ENCODE results near the gene NCAPG.

Gene NCAPG

GRCh38 chr4:17805580-17806155, 5.1 kb upstream of the NCAPG start:
- H3K9ac ChIP-seq (ENCODE audit: low read length): no peak overlapping the region
- H2BK12ac ChIP-seq (ENCODE audit: low read length): no peak overlapping the region
- no peak overlapping the region for H4K12ac ChIP-seq (ENCODE audit: low read depth, low read length)
- no peak overlapping the region for H3K27ac ChIP-seq (ENCODE audit: low read depth, low read length)
- no CpG with 5 or more reads among the region's 3 CpGs for WGBS (ENCODE audit: extremely low coverage, insufficient coverage, insufficient read length)
- no peak overlapping the region for H2BK120ac ChIP-seq (ENCODE audit: insufficient read depth, low read length, poor library complexity)
- H2BK5ac ChIP-seq (ENCODE audit: low read depth, low read length, poor library complexity): no peak overlapping the region
- H2AK5ac ChIP-seq (ENCODE audit: low read length): no peak overlapping the region
- H4K91ac ChIP-seq (ENCODE audit: low read depth, low read length): no peak overlapping the region
- H3K36me3 ChIP-seq (ENCODE audit: control insufficient read depth in 1 of 2, insufficient read depth in 2 of 2, low read length in 2 of 2): peaks cover 7 to 17% of the 10 kb centered on the region in 2 experiments
- H3K4me1 ChIP-seq (ENCODE audit: control insufficient read depth in 1 of 2, insufficient read depth in 2 of 2, low read length in 2 of 2): no peaks in the 10 kb centered on the region
- no peak overlapping the region for H4K8ac ChIP-seq (ENCODE audit: low read depth, low read length)
- H2AFZ ChIP-seq (ENCODE audit: insufficient read depth, low read length, poor library complexity): no peak overlapping the region
- no peaks in the 10 kb centered on the region for H3K27me3 ChIP-seq (ENCODE audit: insufficient read depth, low read length)
- H3K9me3 ChIP-seq (ENCODE audit: insufficient read depth, low read depth, low read length): no peaks in the 10 kb centered on the region
- no peak overlapping the region for H3K4me3 ChIP-seq (ENCODE audit: low read depth, low read length)
- H3K14ac ChIP-seq (ENCODE audit: low read length): no peak overlapping the region
- H3K23ac ChIP-seq (ENCODE audit: low read length): no peak overlapping the region
- H3K79me2 ChIP-seq (ENCODE audit: control insufficient read depth, insufficient read depth, low read length, poor library complexity): peaks cover 6% of the 10 kb centered on the region
- no peak overlapping the region for H3K18ac ChIP-seq (ENCODE audit: low read length)
- DNase-seq: no peak
- H3K79me1 ChIP-seq (ENCODE audit: low read length): peaks cover 4% of the 10 kb centered on the region
- H3K4ac ChIP-seq (ENCODE audit: low read depth, low read length): peak overlapping the region; percentile 46
- H3K4me2 ChIP-seq (ENCODE audit: low read length): no peak overlapping the region

- WGBS (ENCODE audit: extremely low coverage, insufficient coverage, insufficient read length): no CpG with 5 or more reads among the region's 6 CpGs
- Histone ChIP-seq H4K91ac (ENCODE audit: low read depth, low read length) (no peak overlapping the region), H3K27ac (ENCODE audit: low read depth, low read length) (no peak overlapping the region), H3K18ac (ENCODE audit: low read length) (no peak overlapping the region), H3K9ac (ENCODE audit: low read length) (no peak overlapping the region), H2BK120ac (ENCODE audit: insufficient read depth, low read length, poor library complexity) (no peak overlapping the region), H3K27me3 (ENCODE audit: insufficient read depth, low read length) (no peaks in the 10 kb centered on the region), H3K4me3 (ENCODE audit: low read depth, low read length) (no peak overlapping the region), H3K4me2 (ENCODE audit: low read length) (no peak overlapping the region), H2BK5ac (ENCODE audit: low read depth, low read length, poor library complexity) (no peak overlapping the region), H3K79me2 (ENCODE audit: control insufficient read depth, insufficient read depth, low read length, poor library complexity) (peaks cover 12% of the 10 kb centered on the region), H3K4me1 (ENCODE audit: control insufficient read depth in 1 of 2, insufficient read depth in 2 of 2, low read length in 2 of 2) (no peaks in the 10 kb centered on the region), H3K23ac (ENCODE audit: low read length) (no peak overlapping the region), H3K36me3 (ENCODE audit: control insufficient read depth in 1 of 2, insufficient read depth in 2 of 2, low read length in 2 of 2) (peaks cover 6 to 17% of the 10 kb centered on the region in 2 experiments), H4K12ac (ENCODE audit: low read depth, low read length) (no peak overlapping the region), H4K8ac (ENCODE audit: low read depth, low read length) (no peak overlapping the region), H2BK12ac (ENCODE audit: low read length) (no peak overlapping the region), H3K4ac (ENCODE audit: low read depth, low read length) (peak overlapping the region; percentile 58), H3K9me3 (ENCODE audit: insufficient read depth, low read depth, low read length) (no peaks in the 10 kb centered on the region), H2AFZ (ENCODE audit: insufficient read depth, low read length, poor library complexity) (no peak overlapping the region), H3K14ac (ENCODE audit: low read length) (no peak overlapping the region), H3K79me1 (ENCODE audit: low read length) (peaks cover 8% of the 10 kb centered on the region), H2AK5ac (ENCODE audit: low read length) (no peak overlapping the region)
- DNase-seq: peak; percentile 66 to 94
These were observed 3.3 kb upstream of the NCAPG start for GRCh38 chr4:17807446-17807845.

DNA sequence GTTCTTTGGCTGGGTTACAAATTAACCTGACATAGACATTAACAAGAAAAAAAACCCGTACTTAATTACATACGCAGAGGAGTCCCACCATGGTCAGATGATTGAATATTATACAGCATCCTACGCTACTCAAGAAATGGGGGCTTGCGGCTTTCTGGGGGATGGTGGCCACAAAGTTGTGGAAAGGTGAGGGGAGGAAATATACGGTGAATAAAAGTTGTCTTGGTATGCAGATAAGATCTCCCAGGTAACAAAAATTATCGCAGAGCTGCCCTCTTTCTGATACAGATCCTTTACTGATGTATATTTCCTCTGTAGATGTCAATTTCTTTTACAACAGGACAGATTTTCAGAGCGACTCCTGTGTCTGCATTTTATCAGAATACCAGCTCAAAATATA, 1.1 kb upstream of the NCAPG start:
- Histone ChIP-seq H2AFZ (ENCODE audit: insufficient read depth, low read length, poor library complexity) (no peak overlapping the region), H3K79me2 (ENCODE audit: control insufficient read depth, insufficient read depth, low read length, poor library complexity) (peaks cover 12% of the 10 kb centered on the region), H3K4me1 (ENCODE audit: control insufficient read depth in 1 of 2, insufficient read depth in 2 of 2, low read length in 2 of 2) (no peaks in the 10 kb centered on the region), H3K4ac (ENCODE audit: low read depth, low read length) (peak overlapping the region; percentile 100), H3K23ac (ENCODE audit: low read length) (no peak overlapping the region), H4K8ac (ENCODE audit: low read depth, low read length) (no peak overlapping the region), H3K9ac (ENCODE audit: low read length) (peak overlapping the region; percentile 86), H2AK5ac (ENCODE audit: low read length) (no peak overlapping the region), H3K27me3 (ENCODE audit: insufficient read depth, low read length) (no peaks in the 10 kb centered on the region), H2BK12ac (ENCODE audit: low read length) (no peak overlapping the region), H3K9me3 (ENCODE audit: insufficient read depth, low read depth, low read length) (no peaks in the 10 kb centered on the region), H3K79me1 (ENCODE audit: low read length) (peaks cover 8% of the 10 kb centered on the region), H3K14ac (ENCODE audit: low read length) (no peak overlapping the region), H3K4me3 (ENCODE audit: low read depth, low read length) (peak overlapping the region; percentile 66), H3K4me2 (ENCODE audit: low read length) (peak overlapping the region; percentile 98), H2BK5ac (ENCODE audit: low read depth, low read length, poor library complexity) (no peak overlapping the region), H3K27ac (ENCODE audit: low read depth, low read length) (no peak overlapping the region), H4K12ac (ENCODE audit: low read depth, low read length) (no peak overlapping the region), H3K18ac (ENCODE audit: low read length) (no peak overlapping the region), H2BK120ac (ENCODE audit: insufficient read depth, low read length, poor library complexity) (no peak overlapping the region), H3K36me3 (ENCODE audit: control insufficient read depth in 1 of 2, insufficient read depth in 2 of 2, low read length in 2 of 2) (peaks cover 2 to 3% of the 10 kb centered on the region in 2 experiments), H4K91ac (ENCODE audit: low read depth, low read length) (no peak overlapping the region)
- no CpG with 5 or more reads among the region's 7 CpGs for WGBS (ENCODE audit: extremely low coverage, insufficient coverage, insufficient read length)
- DNase-seq: no peak

DNA sequence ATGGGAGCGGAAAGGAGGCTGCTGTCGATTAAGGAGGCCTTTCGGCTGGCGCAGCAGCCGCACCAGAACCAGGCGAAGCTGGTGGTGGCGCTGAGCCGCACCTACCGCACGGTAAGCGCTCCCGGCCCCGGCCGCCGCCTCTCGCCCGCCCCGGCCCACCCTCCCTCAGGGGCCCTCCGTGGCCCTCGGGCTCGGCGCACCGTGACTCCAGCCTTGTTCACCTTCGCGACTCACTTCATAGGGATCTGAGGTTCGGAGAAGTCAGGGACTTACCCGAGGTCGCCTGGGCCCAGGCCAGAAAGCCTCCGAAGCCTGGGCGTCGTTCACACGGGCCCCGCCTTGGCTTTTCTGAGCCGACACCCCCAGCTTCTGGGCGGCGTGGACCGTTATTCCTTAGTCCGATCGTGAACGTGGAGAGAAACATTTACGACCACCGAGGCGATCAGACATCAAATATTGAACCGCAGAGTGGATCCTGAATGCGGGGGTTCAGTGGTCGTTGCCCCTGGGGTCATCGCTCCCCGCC, 362 bp downstream of the NCAPG start:
- H3K14ac ChIP-seq (ENCODE audit: low read length): peak overlapping the region; percentile 73
- peak overlapping the region; percentile 58 for H3K27ac ChIP-seq (ENCODE audit: low read depth, low read length)
- H4K8ac ChIP-seq (ENCODE audit: low read depth, low read length): peak overlapping the region; percentile 41
- H3K79me1 ChIP-seq (ENCODE audit: low read length): peaks cover 8% of the 10 kb centered on the region
- H3K27me3 ChIP-seq (ENCODE audit: insufficient read depth, low read length): no peaks in the 10 kb centered on the region
- H3K23ac ChIP-seq (ENCODE audit: low read length): no peak overlapping the region
- H3K4me1 ChIP-seq (ENCODE audit: control insufficient read depth in 1 of 2, insufficient read depth in 2 of 2, low read length in 2 of 2): no peaks in the 10 kb centered on the region
- H3K18ac ChIP-seq (ENCODE audit: low read length): peak overlapping the region; percentile 74
- H4K12ac ChIP-seq (ENCODE audit: low read depth, low read length): peak overlapping the region; percentile 37
- H2BK120ac ChIP-seq (ENCODE audit: insufficient read depth, low read length, poor library complexity): no peak overlapping the region
- peaks cover 12% of the 10 kb centered on the region for H3K79me2 ChIP-seq (ENCODE audit: control insufficient read depth, insufficient read depth, low read length, poor library complexity)
- H3K36me3 ChIP-seq (ENCODE audit: control insufficient read depth in 1 of 2, insufficient read depth in 2 of 2, low read length in 2 of 2): peaks cover 5 to 7% of the 10 kb centered on the region in 2 experiments
- no peak overlapping the region for H2BK12ac ChIP-seq (ENCODE audit: low read length)
- DNase-seq: no peak
- peak overlapping the region; percentile 45 for H4K91ac ChIP-seq (ENCODE audit: low read depth, low read length)
- peak overlapping the region; percentile 58 for H3K4me2 ChIP-seq (ENCODE audit: low read length)
- peak overlapping the region; percentile 82 for H2AFZ ChIP-seq (ENCODE audit: insufficient read depth, low read length, poor library complexity)
- H3K9me3 ChIP-seq (ENCODE audit: insufficient read depth, low read depth, low read length): no peaks in the 10 kb centered on the region
- no peak overlapping the region for H2AK5ac ChIP-seq (ENCODE audit: low read length)
- peak overlapping the region; percentile 35 for H3K4ac ChIP-seq (ENCODE audit: low read depth, low read length)
- H3K4me3 ChIP-seq (ENCODE audit: low read depth, low read length): peak overlapping the region; percentile 89
- no peak overlapping the region for H2BK5ac ChIP-seq (ENCODE audit: low read depth, low read length, poor library complexity)
- no CpG with 5 or more reads among the region's 48 CpGs for WGBS (ENCODE audit: extremely low coverage, insufficient coverage, insufficient read length)
- peak overlapping the region; percentile 75 for H3K9ac ChIP-seq (ENCODE audit: low read length)
